SK-N-MC (cell line): ENCODE measurements around the gene PTAR1.

Experiments
- EZH2 ChIP-seq: fragments of 200-600 bp; sonication (generic); IDR thresholded peaks from one replicate; pipeline ENCODE4 v1.6.1; 2017; ENCODE audit warnings: antibody characterized with exemption
- FOXP2 ChIP-seq: optimal IDR thresholded peaks from 2 replicates; pipeline ENCODE3; 2011; ENCODE audit warnings: mild to moderate bottlenecking, moderate library complexity; ENCODE audit not compliant: insufficient read depth; ENCODE audit errors: extremely low read length, control extremely low read depth
- POLR2AphosphoS5 ChIP-seq: IDR thresholded peaks from 2 replicates; pipeline ENCODE4 v1.6.1; 2012; ENCODE audit warnings: mild to moderate bottlenecking, low read depth, low read length, borderline replicate concordance

- TF ChIP-seq POLR2AphosphoS5 (no peak), EZH2 (no peak), FOXP2 (no peak)
Observed at GRCh38 chr9:69753830-69754229, 6.0 kb downstream of the PTAR1 start.
